Loucy (cell line): ENCODE data around the gene PPARGC1A.

ENCODE experiments used
- EZH2phosphoT487 ChIP-seq: fragments of 200-600 bp; IDR thresholded peaks from 2 replicates; pipeline ENCODE4 v1.6.1; 2018; ENCODE audit warnings: antibody characterized with exemption, mild to moderate bottlenecking, moderate library complexity, borderline replicate concordance
- TF ChIP-seq, protein P1 (sequence below): fragments of 200-600 bp; sonication (generic); conservative IDR thresholded peaks from 2 replicates; pipeline ENCODE4 v1.5.1; 2014; ENCODE audit warnings: mild to moderate bottlenecking, antibody characterized with exemption, low read length

DNA sequence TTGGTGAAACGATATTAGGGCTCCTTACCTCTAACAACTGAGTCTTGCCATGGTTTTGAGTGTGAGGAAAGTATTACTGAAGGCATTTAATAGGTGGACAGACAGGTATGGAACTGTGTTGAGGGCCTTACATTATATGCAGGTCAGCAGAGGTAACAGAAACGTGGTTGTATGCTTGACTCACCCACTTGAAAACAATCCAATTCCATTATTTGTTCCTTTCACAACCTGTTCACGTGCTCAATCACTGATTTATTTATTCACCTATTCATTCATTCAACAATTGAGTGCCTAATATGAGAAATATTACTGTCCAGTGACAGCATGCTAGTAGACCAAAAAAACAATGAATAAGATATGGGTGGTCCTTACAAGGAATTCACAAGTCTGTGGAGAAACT, 33.3 kb upstream of the PPARGC1A start:
- no peak for TF ChIP-seq EZH2phosphoT487
- TF ChIP-seq, protein P1, sequence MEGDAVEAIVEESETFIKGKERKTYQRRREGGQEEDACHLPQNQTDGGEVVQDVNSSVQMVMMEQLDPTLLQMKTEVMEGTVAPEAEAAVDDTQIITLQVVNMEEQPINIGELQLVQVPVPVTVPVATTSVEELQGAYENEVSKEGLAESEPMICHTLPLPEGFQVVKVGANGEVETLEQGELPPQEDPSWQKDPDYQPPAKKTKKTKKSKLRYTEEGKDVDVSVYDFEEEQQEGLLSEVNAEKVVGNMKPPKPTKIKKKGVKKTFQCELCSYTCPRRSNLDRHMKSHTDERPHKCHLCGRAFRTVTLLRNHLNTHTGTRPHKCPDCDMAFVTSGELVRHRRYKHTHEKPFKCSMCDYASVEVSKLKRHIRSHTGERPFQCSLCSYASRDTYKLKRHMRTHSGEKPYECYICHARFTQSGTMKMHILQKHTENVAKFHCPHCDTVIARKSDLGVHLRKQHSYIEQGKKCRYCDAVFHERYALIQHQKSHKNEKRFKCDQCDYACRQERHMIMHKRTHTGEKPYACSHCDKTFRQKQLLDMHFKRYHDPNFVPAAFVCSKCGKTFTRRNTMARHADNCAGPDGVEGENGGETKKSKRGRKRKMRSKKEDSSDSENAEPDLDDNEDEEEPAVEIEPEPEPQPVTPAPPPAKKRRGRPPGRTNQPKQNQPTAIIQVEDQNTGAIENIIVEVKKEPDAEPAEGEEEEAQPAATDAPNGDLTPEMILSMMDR: no peak
